ENCODE results near the gene CACHD1.
A peak's percentile ranks its signal among the peaks of the same experiment; 100 is the strongest.

The CACHD1 gene

GRCh38 chr1:64513545-64513944 lies 43.6 kb downstream of the CACHD1 start:
- DNase-seq (ENCODE audit: low read depth) = no peak
- H3K36me3 ChIP-seq (ENCODE audit: control insufficient read depth, insufficient read depth, low read length, severe bottlenecking) = no peaks in the 10 kb centered on the region
- H3K9ac ChIP-seq (ENCODE audit: low read length) = no peak overlapping the region
- H3K4me3 ChIP-seq (ENCODE audit: low read length) = peak overlapping the region; percentile 33
- H3K27me3 ChIP-seq (replicated peaks; ENCODE audit: control insufficient read depth, insufficient read depth, low read length) = no peaks in the 10 kb centered on the region
- no peaks in the 10 kb centered on the region for H3K9me3 ChIP-seq (ENCODE audit: control insufficient read depth, low read length)
- peaks cover 54% of the 10 kb centered on the region for H3K4me1 ChIP-seq (ENCODE audit: control insufficient read depth, insufficient read depth, low read length)

GRCh38 chr1:64514197-64514765 lies 44.4 kb downstream of the CACHD1 start:
- Histone ChIP-seq H3K27me3 (replicated peaks; ENCODE audit: control insufficient read depth, insufficient read depth, low read length) (no peaks in the 10 kb centered on the region), H3K9me3 (ENCODE audit: control insufficient read depth, low read length) (no peaks in the 10 kb centered on the region), H3K9ac (ENCODE audit: low read length) (peak overlapping the region; percentile 19), H3K4me1 (ENCODE audit: control insufficient read depth, insufficient read depth, low read length) (peaks cover 56% of the 10 kb centered on the region), H3K4me3 (ENCODE audit: low read length) (peak overlapping the region; percentile 33), H3K36me3 (ENCODE audit: control insufficient read depth, insufficient read depth, low read length, severe bottlenecking) (no peaks in the 10 kb centered on the region)
- peak; percentile 70 for DNase-seq (ENCODE audit: low read depth)

- Histone ChIP-seq H3K36me3 (ENCODE audit: control insufficient read depth, insufficient read depth, low read length, severe bottlenecking) (no peaks in the 10 kb centered on the region), H3K9me3 (ENCODE audit: control insufficient read depth, low read length) (no peaks in the 10 kb centered on the region), H3K27me3 (replicated peaks; ENCODE audit: control insufficient read depth, insufficient read depth, low read length) (no peaks in the 10 kb centered on the region), H3K9ac (ENCODE audit: low read length) (no peak overlapping the region), H3K4me3 (ENCODE audit: low read length) (peak overlapping the region; percentile 33), H3K4me1 (ENCODE audit: control insufficient read depth, insufficient read depth, low read length) (peaks cover 67% of the 10 kb centered on the region)
- DNase-seq (ENCODE audit: low read depth) = peak; percentile 91
Measured at GRCh38 chr1:64515427-64515826, 45.5 kb downstream of the CACHD1 start.

- no peaks in the 10 kb centered on the region for H3K36me3 ChIP-seq (ENCODE audit: control insufficient read depth, insufficient read depth, low read length, severe bottlenecking)
- no peaks in the 10 kb centered on the region for H3K27me3 ChIP-seq (replicated peaks; ENCODE audit: control insufficient read depth, insufficient read depth, low read length)
- no peaks in the 10 kb centered on the region for H3K9me3 ChIP-seq (ENCODE audit: control insufficient read depth, low read length)
- H3K4me1 ChIP-seq (ENCODE audit: control insufficient read depth, insufficient read depth, low read length) = peaks cover 64% of the 10 kb centered on the region
- no peak for DNase-seq (ENCODE audit: low read depth)
- H3K9ac ChIP-seq (ENCODE audit: low read length) = no peak overlapping the region
- peak overlapping the region; percentile 47 for H3K4me3 ChIP-seq (ENCODE audit: low read length)
Measured at GRCh38 chr1:64516301-64516700, 46.4 kb downstream of the CACHD1 start.

GRCh38 chr1:64516803-64517568 lies 47.1 kb downstream of the CACHD1 start:
- H3K4me1 ChIP-seq (ENCODE audit: control insufficient read depth, insufficient read depth, low read length) = peaks cover 64% of the 10 kb centered on the region
- H3K36me3 ChIP-seq (ENCODE audit: control insufficient read depth, insufficient read depth, low read length, severe bottlenecking) = no peaks in the 10 kb centered on the region
- H3K4me3 ChIP-seq (ENCODE audit: low read length) = peak overlapping the region; percentile 47
- H3K27me3 ChIP-seq (replicated peaks; ENCODE audit: control insufficient read depth, insufficient read depth, low read length) = no peaks in the 10 kb centered on the region
- no peak overlapping the region for H3K9ac ChIP-seq (ENCODE audit: low read length)
- DNase-seq (ENCODE audit: low read depth) = no peak
- H3K9me3 ChIP-seq (ENCODE audit: control insufficient read depth, low read length) = no peaks in the 10 kb centered on the region

GRCh38 chr1:64517640-64518039 lies 47.7 kb downstream of the CACHD1 start:
- H3K4me1 ChIP-seq (ENCODE audit: control insufficient read depth, insufficient read depth, low read length) = peaks cover 64% of the 10 kb centered on the region
- DNase-seq (ENCODE audit: low read depth) = no peak

GRCh38 chr1:64518692-64519481 lies 49.0 kb downstream of the CACHD1 start:
- Histone ChIP-seq H3K9me3 (ENCODE audit: control insufficient read depth, low read length) (no peaks in the 10 kb centered on the region), H3K4me3 (ENCODE audit: low read length) (no peak overlapping the region), H3K9ac (ENCODE audit: low read length) (no peak overlapping the region), H3K27me3 (replicated peaks; ENCODE audit: control insufficient read depth, insufficient read depth, low read length) (no peaks in the 10 kb centered on the region), H3K36me3 (ENCODE audit: control insufficient read depth, insufficient read depth, low read length, severe bottlenecking) (no peaks in the 10 kb centered on the region), H3K4me1 (ENCODE audit: control insufficient read depth, insufficient read depth, low read length) (peaks cover 55% of the 10 kb centered on the region)
- no peak for DNase-seq (ENCODE audit: low read depth)

More at GRCh38 chr1:64517640-64518039, 47.7 kb downstream of the CACHD1 start:
- no peaks in the 10 kb centered on the region for H3K27me3 ChIP-seq (replicated peaks; ENCODE audit: control insufficient read depth, insufficient read depth, low read length)
- no peaks in the 10 kb centered on the region for H3K9me3 ChIP-seq (ENCODE audit: control insufficient read depth, low read length)
- no peak overlapping the region for H3K4me3 ChIP-seq (ENCODE audit: low read length)
- H3K9ac ChIP-seq (ENCODE audit: low read length) = no peak overlapping the region
- no peaks in the 10 kb centered on the region for H3K36me3 ChIP-seq (ENCODE audit: control insufficient read depth, insufficient read depth, low read length, severe bottlenecking)

- Histone ChIP-seq H3K4me3 (ENCODE audit: low read length) (no peak overlapping the region), H3K36me3 (ENCODE audit: control insufficient read depth, insufficient read depth, low read length, severe bottlenecking) (no peaks in the 10 kb centered on the region), H3K9me3 (ENCODE audit: control insufficient read depth, low read length) (no peaks in the 10 kb centered on the region), H3K27me3 (replicated peaks; ENCODE audit: control insufficient read depth, insufficient read depth, low read length) (no peaks in the 10 kb centered on the region), H3K4me1 (ENCODE audit: control insufficient read depth, insufficient read depth, low read length) (peaks cover 55% of the 10 kb centered on the region), H3K9ac (ENCODE audit: low read length) (no peak overlapping the region)
- peak; percentile 54 for DNase-seq (ENCODE audit: low read depth)
Measured at GRCh38 chr1:64519901-64520300, 50.0 kb downstream of the CACHD1 start.

- Histone ChIP-seq H3K9me3 (ENCODE audit: control insufficient read depth, low read length) (no peaks in the 10 kb centered on the region), H3K36me3 (ENCODE audit: control insufficient read depth, insufficient read depth, low read length, severe bottlenecking) (no peaks in the 10 kb centered on the region), H3K4me3 (ENCODE audit: low read length) (no peak overlapping the region), H3K27me3 (replicated peaks; ENCODE audit: control insufficient read depth, insufficient read depth, low read length) (no peaks in the 10 kb centered on the region), H3K9ac (ENCODE audit: low read length) (no peak overlapping the region), H3K4me1 (ENCODE audit: control insufficient read depth, insufficient read depth, low read length) (peaks cover 55% of the 10 kb centered on the region)
- no peak for DNase-seq (ENCODE audit: low read depth)
Measured at GRCh38 chr1:64522740-64523139, 52.8 kb downstream of the CACHD1 start.

GRCh38 chr1:64523413-64524337 lies 53.7 kb downstream of the CACHD1 start:
- Histone ChIP-seq H3K9me3 (ENCODE audit: control insufficient read depth, low read length) (no peaks in the 10 kb centered on the region), H3K27me3 (replicated peaks; ENCODE audit: control insufficient read depth, insufficient read depth, low read length) (no peaks in the 10 kb centered on the region), H3K4me1 (ENCODE audit: control insufficient read depth, insufficient read depth, low read length) (peaks cover 56% of the 10 kb centered on the region), H3K9ac (ENCODE audit: low read length) (no peak overlapping the region), H3K4me3 (ENCODE audit: low read length) (no peak overlapping the region), H3K36me3 (ENCODE audit: control insufficient read depth, insufficient read depth, low read length, severe bottlenecking) (no peaks in the 10 kb centered on the region)
- no peak for DNase-seq (ENCODE audit: low read depth)

All from adipocyte (in vitro differentiated cells).